Omental fat pad (tissue), 4 donors: Measurements from ENCODE around the gene SCD. TPM values are rescaled to one million over a fixed set of nuclear protein-coding genes. Genes with fewer than 3 reads are reported as not detected.

Experiments
- ATAC-seq: fragments of 150-250 bp; one replicate; pipeline ENCODE4 v1.9.1; 2016; ENCODE audit warnings: mild to moderate bottlenecking, moderate library complexity; ENCODE audit not compliant: low FRiP score
- DNase-seq: peaks from one replicate; pipeline ENCODE4 v3.0.0-alpha.2; 2019; ENCODE audit warnings: low spot score
- CTCF ChIP-seq, 3 donors: fragments of 450-650 bp; IDR thresholded peaks; one replicate each; pipeline ENCODE4 v1.5.1; 2016 to 2017; ENCODE audit warnings: antibody characterized with exemption in 3 of 3, mild to moderate bottlenecking in 3 of 3, moderate library complexity in 2 of 3
- small RNA-seq: library from RNA; depleted of rRNA; stranded (forward); fragments of <200 nt; gene quantifications from one replicate; pipeline ENCODE3, GENCODE V24; 2016
- total RNA-seq, 4 donors: library from RNA; depleted of rRNA; stranded (reverse); fragments of >200 nt; gene quantifications; one replicate each; pipeline ENCODE4 v1.1.0, GENCODE V29; 2016

SCD gene
- total RNA-seq, 4 donors from 2014 or later = 258 to 1,217 (median 417) TPM

- TF ChIP-seq CTCF (IDR thresholded peaks at IDR 0.05) = no peak
- no peak for ATAC-seq
These were observed 54.7 kb downstream of the SCD start for GRCh38 chr10:100401631-100402328.

GRCh38 chr10:100403734-100404133, 56.7 kb downstream of the SCD start:
- no peak for ATAC-seq
- no peak for TF ChIP-seq CTCF (IDR thresholded peaks at IDR 0.05)
- DNase-seq = no peak

More at GRCh38 chr10:100401631-100402328, 54.7 kb downstream of the SCD start:
- DNase-seq = no peak

GRCh38 chr10:100413173-100413572, 66.1 kb downstream of the SCD start:
- ATAC-seq (no peak), DNase-seq (no peak)
- TF ChIP-seq CTCF (IDR thresholded peaks at IDR 0.05) = no peak

Small RNA genes within 50 kb of the gene (small RNA-seq; reads per million reads assigned to genes)
- gene RF00019 = not detected

Other genes starting within 250 kb of the SCD start
- gene ERLIN1, start 161.2 kb upstream of the SCD start, total RNA-seq = 10 to 100 TPM; 31.7 to 35.5 (median 33.1) TPM
- 10 to 100 TPM; 21.5 to 32.2 (median 25.3) TPM for gene CHUK, start 117.6 kb upstream of the SCD start, total RNA-seq
- gene CWF19L1, start 79.6 kb upstream of the SCD start, total RNA-seq = 10 to 100 TPM; 14.4 to 24.9 (median 16.6) TPM
- 10 to 100 TPM; 27.0 to 32.5 (median 29.5) TPM for gene BLOC1S2, start 60.6 kb upstream of the SCD start, total RNA-seq
- gene PKD2L1, start 17.0 kb upstream of the SCD start, total RNA-seq = under 1 TPM in 2 of 4 donors, not detected in 2; 0.24 to 0.37 TPM
- not detected for gene WNT8B, start 115.8 kb downstream of the SCD start, total RNA-seq
- gene SEC31B, start 172.6 kb downstream of the SCD start, total RNA-seq = 1 to 10 TPM; 5.0 to 9.4 (median 8.3) TPM
- 100 to 1,000 TPM; 104 to 180 (median 125) TPM for gene NDUFB8, start 182.6 kb downstream of the SCD start, total RNA-seq
- gene HIF1AN, start 188.7 kb downstream of the SCD start, total RNA-seq = 10 to 100 TPM in 3 of 4 donors, 1 to 10 TPM in 1; 9.1 to 15.8 (median 11.5) TPM